ENCODE measurements around the gene GLIS1. TPM values are rescaled to one million over a fixed set of nuclear protein-coding genes. Genes with fewer than 3 reads are reported as not detected.

The GLIS1 gene
- polyA plus RNA-seq, 3 donors: not detected

- Mint-ChIP-seq H3K4me1 (peaks cover 15% of the 10 kb centered on the region), H3K4me3 (peak overlapping the region; percentile 20 to 27), H3K27me3 (ENCODE audit: low read depth in 3 of 3) (peaks cover 8 to 30% (median 10%) of the 10 kb centered on the region in 3 donors), H3K36me3 (no peaks in the 10 kb centered on the region), H3K9me3 (peaks cover 0 to 2% (median 0%) of the 10 kb centered on the region in 7 donors), H3K27ac (no peak overlapping the region)
- no peaks in the 10 kb centered on the region for H3K79me2 ChIP-seq (ENCODE audit: insufficient read depth, low read length)
- H3K4me3 ChIP-seq (replicated peaks in 1 of 3; ENCODE audit: low read depth in 2 of 3, low read length in 3 of 3): no peak overlapping the region
- TF ChIP-seq, protein P1, sequence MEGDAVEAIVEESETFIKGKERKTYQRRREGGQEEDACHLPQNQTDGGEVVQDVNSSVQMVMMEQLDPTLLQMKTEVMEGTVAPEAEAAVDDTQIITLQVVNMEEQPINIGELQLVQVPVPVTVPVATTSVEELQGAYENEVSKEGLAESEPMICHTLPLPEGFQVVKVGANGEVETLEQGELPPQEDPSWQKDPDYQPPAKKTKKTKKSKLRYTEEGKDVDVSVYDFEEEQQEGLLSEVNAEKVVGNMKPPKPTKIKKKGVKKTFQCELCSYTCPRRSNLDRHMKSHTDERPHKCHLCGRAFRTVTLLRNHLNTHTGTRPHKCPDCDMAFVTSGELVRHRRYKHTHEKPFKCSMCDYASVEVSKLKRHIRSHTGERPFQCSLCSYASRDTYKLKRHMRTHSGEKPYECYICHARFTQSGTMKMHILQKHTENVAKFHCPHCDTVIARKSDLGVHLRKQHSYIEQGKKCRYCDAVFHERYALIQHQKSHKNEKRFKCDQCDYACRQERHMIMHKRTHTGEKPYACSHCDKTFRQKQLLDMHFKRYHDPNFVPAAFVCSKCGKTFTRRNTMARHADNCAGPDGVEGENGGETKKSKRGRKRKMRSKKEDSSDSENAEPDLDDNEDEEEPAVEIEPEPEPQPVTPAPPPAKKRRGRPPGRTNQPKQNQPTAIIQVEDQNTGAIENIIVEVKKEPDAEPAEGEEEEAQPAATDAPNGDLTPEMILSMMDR (IDR thresholded peaks at IDR 0.05): no peak
- H3K27ac ChIP-seq (ENCODE audit: low read depth in 1 of 2, low read length in 2 of 2): no peak overlapping the region
- intact Hi-C loops (cut with micrococcal nuclease): no loop called here
- no peak overlapping the region for H3K9ac ChIP-seq (ENCODE audit: insufficient read depth, low read length, poor library complexity, severe bottlenecking)
- no peak overlapping the region for H3K4me2 ChIP-seq (replicated peaks; ENCODE audit: extremely low read depth, low read length, poor library complexity, severe bottlenecking)
- peak overlapping the region; percentile 8 for H2AFZ ChIP-seq (ENCODE audit: insufficient read depth, low read depth, low read length, poor library complexity, severe bottlenecking)
- H3K9me3 ChIP-seq (replicated peaks in 1 of 2; ENCODE audit: control insufficient read depth in 1 of 2, insufficient read depth in 1 of 2, low read length in 2 of 2): no peaks in the 10 kb centered on the region
- H3K27me3 ChIP-seq (ENCODE audit: control insufficient read depth in 2 of 2, insufficient read depth in 2 of 2, low read length in 2 of 2): peaks cover 0 to 4% of the 10 kb centered on the region in 2 donors
- 84% methylated on average over 5 of the region's 13 CpGs for WGBS (ENCODE audit: insufficient coverage)
- H3K4me1 ChIP-seq (ENCODE audit: control insufficient read depth in 1 of 2, insufficient read depth in 2 of 2, low read length in 2 of 2): no peaks in the 10 kb centered on the region
- no peaks in the 10 kb centered on the region for H3K36me3 ChIP-seq (replicated peaks in 1 of 2; ENCODE audit: control insufficient read depth in 1 of 2, insufficient read depth in 2 of 2, low read length in 2 of 2)
- H4K20me1 ChIP-seq (ENCODE audit: insufficient read depth, low read length): no peaks in the 10 kb centered on the region
- DNase-seq: no peak
Observed at GRCh38 chr1:53686091-53686964, 52.6 kb downstream of the GLIS1 start.

GRCh38 chr1:53685272-53686051, 53.5 kb downstream of the GLIS1 start:
- no peaks in the 10 kb centered on the region for H3K36me3 ChIP-seq (replicated peaks in 1 of 2; ENCODE audit: control insufficient read depth in 1 of 2, insufficient read depth in 2 of 2, low read length in 2 of 2)
- H2AFZ ChIP-seq (ENCODE audit: insufficient read depth, low read depth, low read length, poor library complexity, severe bottlenecking): peak overlapping the region; percentile 8
- Mint-ChIP-seq H3K4me1 (peaks cover 15% of the 10 kb centered on the region), H3K9me3 (peaks cover 0 to 2% (median 0%) of the 10 kb centered on the region in 7 donors), H3K27ac (no peak overlapping the region), H3K27me3 (ENCODE audit: low read depth in 3 of 3) (peaks cover 6 to 30% (median 10%) of the 10 kb centered on the region in 3 donors), H3K4me3 (peak overlapping the region in 1 of 2 donors; percentile 33), H3K36me3 (no peaks in the 10 kb centered on the region)
- no peaks in the 10 kb centered on the region for H4K20me1 ChIP-seq (ENCODE audit: insufficient read depth, low read length)
- H3K4me3 ChIP-seq (replicated peaks in 1 of 3; ENCODE audit: low read depth in 2 of 3, low read length in 3 of 3): no peak overlapping the region
- peaks cover 0 to 4% of the 10 kb centered on the region in 2 donors for H3K27me3 ChIP-seq (ENCODE audit: control insufficient read depth in 2 of 2, insufficient read depth in 2 of 2, low read length in 2 of 2)
- no peaks in the 10 kb centered on the region for H3K4me1 ChIP-seq (ENCODE audit: control insufficient read depth in 1 of 2, insufficient read depth in 2 of 2, low read length in 2 of 2)
- 54% methylated on average over 26 of the region's 28 CpGs for WGBS (ENCODE audit: insufficient coverage)
- TF ChIP-seq, protein P1 (IDR thresholded peaks at IDR 0.05): no peak
- H3K9ac ChIP-seq (ENCODE audit: insufficient read depth, low read length, poor library complexity, severe bottlenecking): no peak overlapping the region
- DNase-seq: no peak
- no peaks in the 10 kb centered on the region for H3K79me2 ChIP-seq (ENCODE audit: insufficient read depth, low read length)
- no peak overlapping the region for H3K27ac ChIP-seq (ENCODE audit: low read depth in 1 of 2, low read length in 2 of 2)
- H3K4me2 ChIP-seq (replicated peaks; ENCODE audit: extremely low read depth, low read length, poor library complexity, severe bottlenecking): no peak overlapping the region
- intact Hi-C loops (cut with micrococcal nuclease): no loop called here
- H3K9me3 ChIP-seq (replicated peaks in 1 of 2; ENCODE audit: control insufficient read depth in 1 of 2, insufficient read depth in 1 of 2, low read length in 2 of 2): no peaks in the 10 kb centered on the region
